HS-5 (cell line): ENCODE measurements around the gene FAM53A.

Experiments used
- DNase-seq: peaks from one replicate; pipeline ENCODE4 v3.0.0-alpha.2; 2012; ENCODE audit warnings: low read depth

The FAM53A gene

GRCh38 chr4:1640190-1640589 lies 43.9 kb downstream of the FAM53A start:
- no peak for DNase-seq

GRCh38 chr4:1639299-1639868 lies 44.7 kb downstream of the FAM53A start:
- no peak for DNase-seq

GRCh38 chr4:1638873-1639272 lies 45.2 kb downstream of the FAM53A start:
- DNase-seq = no peak

GRCh38 chr4:1638272-1638598 lies 45.9 kb downstream of the FAM53A start:
- DNase-seq = no peak

GRCh38 chr4:1637580-1638271 lies 46.4 kb downstream of the FAM53A start:
- DNase-seq = no peak

- no peak for DNase-seq
Observed at GRCh38 chr4:1636490-1637211, 47.5 kb downstream of the FAM53A start.

GRCh38 chr4:1635464-1635863 lies 48.6 kb downstream of the FAM53A start:
- DNase-seq = no peak

GRCh38 chr4:1633993-1634392 lies 50.1 kb downstream of the FAM53A start:
- DNase-seq = no peak

GRCh38 chr4:1632109-1633104 lies 51.7 kb downstream of the FAM53A start:
- no peak for DNase-seq

GRCh38 chr4:1631136-1631535 lies 53.0 kb downstream of the FAM53A start:
- no peak for DNase-seq

- no peak for DNase-seq
Observed at GRCh38 chr4:1630266-1630665, 53.8 kb downstream of the FAM53A start.

GRCh38 chr4:1629699-1630083 lies 54.4 kb downstream of the FAM53A start:
- DNase-seq = no peak

GRCh38 chr4:1628892-1629698 lies 55.0 kb downstream of the FAM53A start:
- peak; percentile 2 for DNase-seq

- no peak for DNase-seq
Observed at GRCh38 chr4:1627417-1628313, 56.4 kb downstream of the FAM53A start.

GRCh38 chr4:1626941-1627340 lies 57.2 kb downstream of the FAM53A start:
- no peak for DNase-seq

GRCh38 chr4:1626151-1626550 lies 58.0 kb downstream of the FAM53A start:
- DNase-seq = no peak

GRCh38 chr4:1625600-1626138 lies 58.4 kb downstream of the FAM53A start:
- DNase-seq = no peak

GRCh38 chr4:1624519-1624910 lies 59.6 kb downstream of the FAM53A start:
- DNase-seq = no peak

GRCh38 chr4:1623821-1624518 lies 60.1 kb downstream of the FAM53A start:
- DNase-seq = no peak

GRCh38 chr4:1623400-1623799 lies 60.7 kb downstream of the FAM53A start:
- no peak for DNase-seq
